ENCODE data around the gene KCND3. TPM values are rescaled to one million over a fixed set of nuclear protein-coding genes. Genes with fewer than 3 reads are reported as not detected.
A peak's percentile ranks its signal among the peaks of the same experiment; 100 is the strongest.

Gene KCND3
- total and polyA plus RNA-seq, 8 donors: 0.87 to 15.8 (median 4.5) TPM

DNA sequence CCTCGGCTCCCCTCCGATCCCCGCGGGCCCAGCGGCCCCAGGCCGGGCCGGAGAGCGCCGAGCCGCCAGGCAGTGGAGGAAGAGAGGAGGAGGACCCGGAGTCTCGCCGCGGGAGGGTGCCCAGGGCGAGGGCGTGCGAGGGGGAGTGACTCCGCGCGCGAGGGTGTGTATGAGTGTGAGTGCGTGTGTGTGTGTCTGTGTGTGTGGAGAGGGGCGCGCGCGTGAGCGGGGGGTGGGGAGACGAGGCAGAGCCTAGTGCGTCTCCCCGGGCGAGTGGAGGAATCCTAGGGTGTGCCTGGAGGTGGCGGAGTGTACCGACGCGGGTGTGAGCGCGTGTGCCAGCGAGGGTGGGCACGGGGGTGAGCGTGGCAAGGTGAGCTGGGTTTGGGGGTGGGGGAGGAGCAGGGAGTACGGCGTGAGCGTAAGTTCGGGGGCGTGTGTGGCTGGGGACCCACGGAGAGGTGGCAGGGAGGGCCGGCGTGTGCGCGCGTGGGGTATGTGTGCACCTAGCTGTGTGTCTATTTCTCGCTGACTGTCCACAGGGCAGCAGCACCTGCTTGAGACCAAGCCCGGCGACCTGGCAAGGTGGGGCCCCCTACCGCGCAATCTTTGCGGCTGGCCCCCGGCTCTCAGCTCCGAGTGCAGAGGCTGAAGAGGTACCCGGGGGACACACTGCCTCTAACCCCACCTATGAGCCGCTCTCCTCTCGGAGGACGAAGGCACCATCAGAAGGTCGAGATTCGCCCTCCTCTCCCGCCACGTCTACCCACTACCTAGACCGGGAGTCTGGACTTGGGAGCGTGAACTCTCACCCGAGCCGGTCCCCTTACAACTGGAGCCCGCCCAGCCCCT, 784 bp upstream of the KCND3 start:
- Histone ChIP-seq H3K4me1 (peaks cover 28 to 50% (median 41%) of the 10 kb centered on the region in 4 donors), H3K27me3 (peaks cover 0 to 57% (median 11%) of the 10 kb centered on the region in 3 donors), H3K36me3 (no peaks in the 10 kb centered on the region), H3K4me3 (peak overlapping the region; percentile 64 to 86 (median 71)), H3K9me3 (no peaks in the 10 kb centered on the region), H3K27ac (peak overlapping the region; percentile 53 to 88 (median 76))
- TF ChIP-seq POLR2AphosphoS5 (IDR thresholded peaks at IDR 0.05) (no peak), POLR2A (IDR thresholded peaks at IDR 0.05) (no peak), EP300 (IDR thresholded peaks at IDR 0.05) (no peak)
- TF ChIP-seq, protein P1, sequence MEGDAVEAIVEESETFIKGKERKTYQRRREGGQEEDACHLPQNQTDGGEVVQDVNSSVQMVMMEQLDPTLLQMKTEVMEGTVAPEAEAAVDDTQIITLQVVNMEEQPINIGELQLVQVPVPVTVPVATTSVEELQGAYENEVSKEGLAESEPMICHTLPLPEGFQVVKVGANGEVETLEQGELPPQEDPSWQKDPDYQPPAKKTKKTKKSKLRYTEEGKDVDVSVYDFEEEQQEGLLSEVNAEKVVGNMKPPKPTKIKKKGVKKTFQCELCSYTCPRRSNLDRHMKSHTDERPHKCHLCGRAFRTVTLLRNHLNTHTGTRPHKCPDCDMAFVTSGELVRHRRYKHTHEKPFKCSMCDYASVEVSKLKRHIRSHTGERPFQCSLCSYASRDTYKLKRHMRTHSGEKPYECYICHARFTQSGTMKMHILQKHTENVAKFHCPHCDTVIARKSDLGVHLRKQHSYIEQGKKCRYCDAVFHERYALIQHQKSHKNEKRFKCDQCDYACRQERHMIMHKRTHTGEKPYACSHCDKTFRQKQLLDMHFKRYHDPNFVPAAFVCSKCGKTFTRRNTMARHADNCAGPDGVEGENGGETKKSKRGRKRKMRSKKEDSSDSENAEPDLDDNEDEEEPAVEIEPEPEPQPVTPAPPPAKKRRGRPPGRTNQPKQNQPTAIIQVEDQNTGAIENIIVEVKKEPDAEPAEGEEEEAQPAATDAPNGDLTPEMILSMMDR (IDR thresholded peaks at IDR 0.05): no peak
- 1 to 3% (median 1%) methylated on average over 50 to 72 of the region's 72 CpGs for WGBS, 5 donors
- intact Hi-C loops (cut with DNase I; ENCODE audit: low total_unique reads): no loop called here
- DNase-seq: peak; percentile 27 to 67

DNA sequence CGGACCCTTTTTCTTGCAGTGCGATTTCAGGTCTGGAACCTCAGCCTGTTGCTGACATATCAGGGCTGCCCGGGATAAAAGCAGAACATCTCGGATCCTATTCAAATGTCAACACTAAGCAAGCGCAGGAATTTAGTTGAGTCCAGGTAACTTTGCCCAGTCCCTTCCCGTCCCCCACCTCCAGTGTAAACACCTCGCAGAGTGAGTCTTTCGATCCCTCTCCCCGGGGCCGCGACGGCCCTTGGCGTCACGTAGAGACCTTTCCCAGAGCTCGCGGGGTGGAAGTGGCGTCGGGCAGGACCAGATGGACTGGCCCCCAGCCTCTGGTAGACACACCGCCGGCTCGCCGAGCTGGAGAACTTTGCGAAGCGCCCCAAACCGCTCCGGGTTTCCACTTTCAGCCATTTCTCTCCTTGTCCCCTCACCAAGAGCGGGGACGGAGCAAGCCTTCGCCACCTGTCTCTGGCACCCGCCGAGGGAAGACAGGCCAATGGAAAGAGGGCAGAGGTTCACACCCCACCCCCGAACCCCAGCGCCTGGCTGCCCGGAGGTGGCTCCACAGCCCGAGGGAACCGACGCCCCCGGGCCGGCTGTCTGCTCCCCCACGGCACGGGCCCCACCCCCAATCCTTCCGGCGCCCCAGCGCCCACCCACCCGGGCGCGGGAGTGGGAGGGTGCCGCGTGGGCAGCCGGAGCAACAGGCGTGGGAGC, 570 bp downstream of the KCND3 start:
- Histone ChIP-seq H3K9me3 (no peaks in the 10 kb centered on the region), H3K27ac (peak overlapping the region; percentile 28 to 88 (median 59)), H3K36me3 (no peaks in the 10 kb centered on the region), H3K4me3 (peak overlapping the region; percentile 64 to 86 (median 71)), H3K4me1 (peaks cover 28 to 50% (median 41%) of the 10 kb centered on the region in 4 donors), H3K27me3 (peaks cover 0 to 46% (median 11%) of the 10 kb centered on the region in 3 donors)
- 1 to 5% (median 2%) methylated on average over 29 to 51 of the region's 51 CpGs for WGBS, 5 donors
- TF ChIP-seq EP300 (IDR thresholded peaks at IDR 0.05) (no peak), POLR2A (IDR thresholded peaks at IDR 0.05) (no peak), POLR2AphosphoS5 (IDR thresholded peaks at IDR 0.05) (no peak)
- TF ChIP-seq, protein P1 (IDR thresholded peaks at IDR 0.05): no peak
- intact Hi-C loops (cut with DNase I; ENCODE audit: low total_unique reads): loop anchor here (10.0 kb wide), 1 partner anchor 194 kb away; no protein-coding TSS in a partner anchor
- DNase-seq: peak; percentile 26 to 42

DNA sequence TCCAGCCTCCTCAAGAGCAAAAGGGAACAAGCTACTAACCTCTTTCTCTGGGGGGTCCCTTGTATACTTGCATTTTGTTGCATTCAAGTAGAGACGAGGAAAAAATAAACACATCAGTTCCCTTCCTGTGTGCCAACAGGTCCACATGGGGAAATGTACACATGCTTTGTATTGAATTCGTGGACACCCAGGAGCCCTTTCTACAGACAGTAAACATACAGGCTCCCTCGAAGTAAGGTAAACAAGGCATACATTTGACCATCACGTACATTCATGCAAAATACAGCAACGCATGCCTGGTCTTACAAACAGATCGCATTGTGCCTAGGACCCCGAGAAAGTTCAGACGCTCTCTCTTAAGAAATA, 1.1 kb downstream of the KCND3 start:
- Histone ChIP-seq H3K27ac (peak overlapping the region in 1 of 5 donors; percentile 13), H3K9me3 (no peaks in the 10 kb centered on the region)

More for the DNA sequence above, 1.1 kb downstream of the KCND3 start:
- H3K36me3 ChIP-seq: no peaks in the 10 kb centered on the region
- peaks cover 28 to 50% (median 41%) of the 10 kb centered on the region in 4 donors for H3K4me1 ChIP-seq
- intact Hi-C loops (cut with DNase I; ENCODE audit: low total_unique reads): loop anchor here (10.0 kb wide), 1 partner anchor 194 kb away; no protein-coding TSS in a partner anchor
- TF ChIP-seq POLR2A (IDR thresholded peaks at IDR 0.05) (no peak), POLR2AphosphoS5 (IDR thresholded peaks at IDR 0.05) (no peak), EP300 (IDR thresholded peaks at IDR 0.05) (no peak)
- TF ChIP-seq, protein P1 (IDR thresholded peaks at IDR 0.05): no peak
- peak overlapping the region; percentile 64 to 86 (median 71) for H3K4me3 ChIP-seq
- no peak for DNase-seq
- H3K27me3 ChIP-seq: peaks cover 0 to 46% (median 11%) of the 10 kb centered on the region in 3 donors
- 9 to 20% (median 18%) methylated on average over 8 of the region's 8 CpGs for WGBS, 5 donors
